Fibroblast of lung (primary cell): ENCODE data around the gene LPIN1. TPM values are rescaled to one million over a fixed set of nuclear protein-coding genes. Genes with fewer than 3 reads are reported as not detected.
A peak's percentile ranks its signal among the peaks of the same experiment; 100 is the strongest.

ENCODE experiments used
- DNase-seq, 2 donors: peaks; one replicate each; pipeline versions ENCODE4 v3.0.0 to v3.0.0-alpha.2; 2010; ENCODE audit warnings: low read depth in 2 of 2
- H2AFZ ChIP-seq: 2 replicates; pipeline ENCODE4 v1.5.1; 2012; ENCODE audit warnings: low read length, control low read depth, inconsistent platforms
- H3K27ac ChIP-seq: 2 replicates; pipeline ENCODE4 v1.5.1; 2011; ENCODE audit warnings: low read length, control low read depth; ENCODE audit not compliant: insufficient read depth
- H3K27me3 ChIP-seq: 2 replicates; pipeline ENCODE4 v1.5.1; 2011; ENCODE audit warnings: mild to moderate bottlenecking, low read length; ENCODE audit not compliant: control insufficient read depth, insufficient read depth
- H3K36me3 ChIP-seq: 2 replicates; pipeline ENCODE4 v1.5.1; 2011; ENCODE audit warnings: low read length; ENCODE audit not compliant: control insufficient read depth, insufficient read depth
- H3K4me1 ChIP-seq: 2 replicates; pipeline ENCODE4 v1.5.1; 2011; ENCODE audit warnings: low read length; ENCODE audit not compliant: control insufficient read depth, insufficient read depth; ENCODE audit errors: extremely low read depth
- H3K4me2 ChIP-seq: 2 replicates; pipeline ENCODE4 v1.5.1; 2011; ENCODE audit warnings: low read length, control low read depth; ENCODE audit not compliant: insufficient read depth; ENCODE audit errors: extremely low read depth
- H3K4me3 ChIP-seq, 4 experiments: fragments of 200-600 bp in 1 of 4; sonication (generic) in 1 of 4; replicated peaks in 1 of 4; 2 replicates each; pipeline ENCODE4 v1.5.1; 2011 to 2016; ENCODE audit warnings: low read length in 4 of 4, low read depth in 3 of 4, mild to moderate bottlenecking in 3 of 4, control low read depth in 2 of 4, inconsistent platforms in 1 of 4, mixed read lengths in 1 of 4; ENCODE audit not compliant: insufficient read depth in 1 of 4; ENCODE audit errors: control extremely low read depth in 1 of 4
- H3K79me2 ChIP-seq: 2 replicates; pipeline ENCODE4 v1.5.1; 2012; ENCODE audit warnings: mild to moderate bottlenecking, low read length, inconsistent platforms; ENCODE audit not compliant: control insufficient read depth, insufficient read depth
- H3K9ac ChIP-seq: 2 replicates; pipeline ENCODE4 v1.5.1; 2011; ENCODE audit warnings: mild to moderate bottlenecking, low read length, control low read depth; ENCODE audit not compliant: insufficient read depth
- H3K9me3 ChIP-seq: 2 replicates; pipeline ENCODE4 v1.5.1; 2012; ENCODE audit warnings: low read depth, low read length; ENCODE audit not compliant: control insufficient read depth, insufficient read depth
- H4K20me1 ChIP-seq: 2 replicates; pipeline ENCODE4 v1.5.1; 2011; ENCODE audit warnings: low read length; ENCODE audit not compliant: control insufficient read depth, insufficient read depth; ENCODE audit errors: extremely low read depth
- CTCF ChIP-seq, 2 donors: IDR thresholded peaks in 1 of 2; conservative IDR thresholded peaks in 1 of 2; 1 replicate in 1 of 2; 2 replicates in 1 of 2; pipeline ENCODE4 v1.5.1; 2011 to 2012; ENCODE audit warnings: low read length in 2 of 2, control low read depth in 1 of 2, inconsistent platforms in 1 of 2, low read depth in 1 of 2, mild to moderate bottlenecking in 1 of 2
- EZH2 ChIP-seq: IDR thresholded peaks from 2 replicates; pipeline ENCODE4 v1.5.1; 2012; ENCODE audit warnings: low read length, control low read depth, mild to moderate bottlenecking; ENCODE audit errors: missing control alignments
- polyA plus RNA-seq, 2 donors: library from polyadenylated mRNA; depleted of rRNA in 1 of 2; stranded (reverse) in 1 of 2; unstranded in 1 of 2; fragments of >200 nt; gene quantifications; 2 replicates each; pipeline ENCODE4 v1.2.1, GENCODE V29; 2011 to 2012; ENCODE audit warnings: missing spikeins in 1 of 2
- total RNA-seq: library from RNA; depleted of rRNA; stranded (reverse); fragments of >200 nt; gene quantifications from 2 replicates; pipeline ENCODE4 v1.2.1, GENCODE V29; 2014

Gene LPIN1
- total and polyA plus RNA-seq, 2 donors (not counting 1 experiment from before 2014, with no cell fraction given) = 87.8 to 205 TPM

DNA sequence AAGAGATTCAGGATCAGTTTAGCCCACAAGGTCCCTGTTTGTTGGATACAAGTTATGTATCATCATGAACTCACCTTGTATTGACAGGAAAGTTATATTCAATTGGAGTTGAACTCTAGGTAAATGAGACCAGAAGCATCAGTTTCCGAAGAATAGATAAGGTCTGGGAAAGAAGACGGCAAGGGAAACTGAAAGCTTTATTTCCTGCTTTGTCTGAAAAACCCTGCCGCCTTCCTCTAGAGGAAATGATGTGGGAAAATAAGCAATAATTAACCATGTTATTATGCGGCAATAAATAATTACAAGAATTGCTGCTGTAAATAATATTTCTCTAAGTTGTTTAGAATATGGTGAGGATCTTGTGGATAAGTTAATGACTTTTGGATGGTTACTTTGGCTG lies 32.0 kb downstream of the LPIN1 start:
- Histone ChIP-seq H3K4me1 (peaks cover 5% of the 10 kb centered on the region), H3K4me2 (no peak overlapping the region), H2AFZ (no peak overlapping the region), H3K79me2 (peaks cover 10% of the 10 kb centered on the region), H3K9me3 (no peaks in the 10 kb centered on the region), H3K4me3 (no peak overlapping the region), H3K36me3 (peaks cover 28% of the 10 kb centered on the region), H3K27me3 (no peaks in the 10 kb centered on the region), H3K9ac (no peak overlapping the region), H4K20me1 (no peaks in the 10 kb centered on the region), H3K27ac (no peak overlapping the region)
- DNase-seq = no peak
- TF ChIP-seq CTCF (conservative IDR thresholded peaks at IDR 0.05 in 1 of 2, IDR thresholded peaks at IDR 0.05 in 1 of 2; ENCODE audit: low read depth in 1 of 2, low read length in 2 of 2) (no peak), EZH2 (no peak)

- peak; percentile 81 to 89 for TF ChIP-seq CTCF (conservative IDR thresholded peaks at IDR 0.05 in 1 of 2, IDR thresholded peaks at IDR 0.05 in 1 of 2; ENCODE audit: low read depth in 1 of 2, low read length in 2 of 2)
- no peak for TF ChIP-seq EZH2
- Histone ChIP-seq H2AFZ (no peak overlapping the region), H3K9ac (no peak overlapping the region), H3K79me2 (peaks cover 10% of the 10 kb centered on the region), H3K27ac (no peak overlapping the region), H4K20me1 (no peaks in the 10 kb centered on the region), H3K27me3 (no peaks in the 10 kb centered on the region), H3K4me1 (peaks cover 5% of the 10 kb centered on the region), H3K4me2 (peak overlapping the region; percentile 48), H3K4me3 (no peak overlapping the region), H3K9me3 (no peaks in the 10 kb centered on the region), H3K36me3 (peaks cover 30% of the 10 kb centered on the region)
- peak; percentile 43 to 68 for DNase-seq
These were observed 32.7 kb downstream of the LPIN1 start for GRCh38 chr2:11778923-11779757.

- H3K4me3 ChIP-seq = no peak overlapping the region
- H3K4me2 ChIP-seq = no peak overlapping the region
- H3K79me2 ChIP-seq = peaks cover 10% of the 10 kb centered on the region
- H3K36me3 ChIP-seq = peaks cover 41% of the 10 kb centered on the region
- peaks cover 4% of the 10 kb centered on the region for H3K4me1 ChIP-seq
- no peak overlapping the region for H3K9ac ChIP-seq
- no peak overlapping the region for H3K27ac ChIP-seq
- H3K27me3 ChIP-seq = no peaks in the 10 kb centered on the region
- no peak overlapping the region for H2AFZ ChIP-seq
- H3K9me3 ChIP-seq = no peaks in the 10 kb centered on the region
- TF ChIP-seq CTCF (conservative IDR thresholded peaks at IDR 0.05 in 1 of 2, IDR thresholded peaks at IDR 0.05 in 1 of 2; ENCODE audit: low read depth in 1 of 2, low read length in 2 of 2) (no peak), EZH2 (no peak)
- H4K20me1 ChIP-seq = no peaks in the 10 kb centered on the region
- no peak for DNase-seq
These were observed 35.2 kb downstream of the LPIN1 start for GRCh38 chr2:11781602-11782001.
